NB4 (cell line): ENCODE results near the gene KDM4C.

Source experiments
- CTCF ChIP-seq: IDR thresholded peaks from one replicate; pipeline ENCODE4 v1.5.1; 2012; ENCODE audit warnings: low read depth, low read length
- TF ChIP-seq, protein P1 (sequence below): IDR thresholded peaks from 2 replicates; pipeline ENCODE4 v1.6.1; 2011; ENCODE audit warnings: low read depth, low read length

DNA sequence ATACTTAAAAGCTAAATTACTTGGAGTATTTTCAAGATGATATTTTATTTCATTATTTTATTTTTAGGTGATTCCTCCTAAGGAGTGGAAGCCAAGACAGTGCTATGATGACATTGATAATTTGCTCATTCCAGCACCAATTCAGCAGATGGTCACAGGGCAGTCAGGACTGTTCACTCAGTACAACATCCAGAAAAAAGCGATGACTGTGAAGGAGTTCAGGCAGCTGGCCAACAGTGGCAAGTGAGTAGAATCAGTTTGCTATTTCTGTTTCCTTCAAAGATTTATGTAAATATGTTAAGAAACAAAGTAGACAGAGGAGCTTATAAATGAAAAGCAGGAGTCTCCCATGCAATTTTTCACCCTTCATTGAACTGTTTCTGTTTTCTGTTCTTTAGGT lies 47.8 kb downstream of the KDM4C start:
- no peak for TF ChIP-seq CTCF
- TF ChIP-seq, protein P1, sequence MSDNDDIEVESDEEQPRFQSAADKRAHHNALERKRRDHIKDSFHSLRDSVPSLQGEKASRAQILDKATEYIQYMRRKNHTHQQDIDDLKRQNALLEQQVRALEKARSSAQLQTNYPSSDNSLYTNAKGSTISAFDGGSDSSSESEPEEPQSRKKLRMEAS, result no peak
